HEK293 (cell line): ENCODE data around the gene IZUMO1R.

Experiments
- CTCF ChIA-PET: fragments of 350-600 bp; formaldehyde crosslinking; extraction: SDS; loops from one replicate; lab custom pipeline; 2021; ENCODE audit warnings: antibody characterized with exemption; lab: Yijun Ruan, JAX
- POLR2A ChIA-PET: fragments of 300-600 bp; formaldehyde crosslinking; extraction: SDS; loops from one replicate; lab custom pipeline; 2020; ENCODE audit warnings: antibody characterized with exemption, inconsistent platforms; lab: Yijun Ruan, JAX
- H3K27ac ChIP-seq: fragments of 200-500 bp; sonication (Bioruptor generic); 2 replicates; pipeline ENCODE4 v1.5.1; 2014; ENCODE audit warnings: low read depth, low read length, control low read depth, inconsistent platforms; ENCODE audit errors: extremely low read depth
- H3K36me3 ChIP-seq, 2 experiments: fragments of 200-500 bp in 1 of 2; sonication (Bioruptor generic) in 1 of 2; 1 replicate in 1 of 2; 2 replicates in 1 of 2; pipeline ENCODE4 v1.5.1; 2014 to 2017; ENCODE audit warnings: inconsistent platforms in 2 of 2, low read length in 2 of 2; ENCODE audit not compliant: control insufficient read depth in 2 of 2, insufficient read depth in 1 of 2
- H3K4me1 ChIP-seq: fragments of 200-500 bp; sonication (Bioruptor generic); 2 replicates; pipeline ENCODE4 v1.5.1; 2014; ENCODE audit warnings: mild to moderate bottlenecking, low read length, inconsistent platforms; ENCODE audit not compliant: control insufficient read depth, insufficient read depth
- H3K4me3 ChIP-seq: 2 replicates; pipeline ENCODE4 v1.5.1; 2011; ENCODE audit warnings: low read depth, mild to moderate bottlenecking, control low read depth, low read length, moderate library complexity
- H3K9me3 ChIP-seq: fragments of 200-500 bp; sonication (Bioruptor generic); 2 replicates; pipeline ENCODE4 v1.5.1; 2014; ENCODE audit warnings: low read depth, low read length, inconsistent platforms; ENCODE audit not compliant: control insufficient read depth, insufficient read depth
- KLF9 ChIP-seq: fragments of 450-650 bp; formaldehyde crosslinking; IDR thresholded peaks from 2 replicates; pipeline ENCODE4 v1.5.1; 2016; ENCODE audit warnings: missing biosample characterization, missing genetic modification characterization, low read depth
- REPIN1 ChIP-seq: fragments of 450-650 bp; formaldehyde crosslinking; IDR thresholded peaks from 2 replicates; pipeline ENCODE4 v1.5.1; 2017; ENCODE audit warnings: missing biosample characterization, missing genetic modification characterization, low read depth
- ZBTB20 ChIP-seq: fragments of 450-650 bp; formaldehyde crosslinking; IDR thresholded peaks from 2 replicates; pipeline ENCODE4 v1.5.1; 2016; ENCODE audit warnings: missing biosample characterization, missing genetic modification characterization
- ZBTB21 ChIP-seq: fragments of 450-650 bp; formaldehyde crosslinking; IDR thresholded peaks from 2 replicates; pipeline ENCODE4 v1.5.1; 2017; ENCODE audit warnings: missing biosample characterization, missing genetic modification characterization
- ZBTB7A ChIP-seq: fragments of 450-650 bp; formaldehyde crosslinking; IDR thresholded peaks from 2 replicates; pipeline ENCODE4 v1.5.1; 2016; ENCODE audit warnings: low read depth, missing biosample characterization, missing genetic modification characterization
- ZFHX2 ChIP-seq: fragments of 450-650 bp; formaldehyde crosslinking; conservative IDR thresholded peaks from 2 replicates; pipeline ENCODE4 v1.5.1; 2016; ENCODE audit warnings: missing biosample characterization, missing genetic modification characterization
- ZNF10 ChIP-seq: fragments of 450-650 bp; formaldehyde crosslinking; IDR thresholded peaks from 2 replicates; pipeline ENCODE4 v1.5.1; 2017; ENCODE audit warnings: missing biosample characterization, missing genetic modification characterization
- ZNF133 ChIP-seq: fragments of 450-650 bp; formaldehyde crosslinking; IDR thresholded peaks from 2 replicates; pipeline ENCODE4 v1.5.1; 2016; ENCODE audit warnings: missing biosample characterization, missing genetic modification characterization
- ZNF16 ChIP-seq: fragments of 450-650 bp; formaldehyde crosslinking; IDR thresholded peaks from 2 replicates; pipeline ENCODE4 v1.5.1; 2016; ENCODE audit warnings: low read depth, missing biosample characterization, missing genetic modification characterization
- ZNF248 ChIP-seq: fragments of 450-650 bp; formaldehyde crosslinking; IDR thresholded peaks from 2 replicates; pipeline ENCODE4 v1.5.1; 2017; ENCODE audit warnings: missing biosample characterization, missing genetic modification characterization
- ZNF302 ChIP-seq: fragments of 450-650 bp; formaldehyde crosslinking; IDR thresholded peaks from 2 replicates; pipeline ENCODE4 v1.5.1; 2016; ENCODE audit warnings: missing biosample characterization, missing genetic modification characterization, low read depth
- ZNF324 ChIP-seq: fragments of 450-650 bp; formaldehyde crosslinking; IDR thresholded peaks from 2 replicates; pipeline ENCODE4 v1.5.1; 2016; ENCODE audit warnings: missing biosample characterization, missing genetic modification characterization
- ZNF423 ChIP-seq: fragments of 450-650 bp; formaldehyde crosslinking; IDR thresholded peaks from 2 replicates; pipeline ENCODE4 v1.5.1; 2016; ENCODE audit warnings: missing biosample characterization, missing genetic modification characterization
- ZNF514 ChIP-seq: fragments of 450-650 bp; formaldehyde crosslinking; IDR thresholded peaks from 2 replicates; pipeline ENCODE4 v1.5.1; 2016; ENCODE audit warnings: missing biosample characterization, missing genetic modification characterization
- ZNF596 ChIP-seq: fragments of 450-650 bp; IDR thresholded peaks from 2 replicates; pipeline ENCODE4 v1.5.0; 2018; ENCODE audit warnings: missing biosample characterization, mild to moderate bottlenecking, missing genetic modification characterization, moderate library complexity
- ZNF600 ChIP-seq: fragments of 450-650 bp; formaldehyde crosslinking; IDR thresholded peaks from 2 replicates; pipeline ENCODE4 v1.5.1; 2016; ENCODE audit warnings: missing biosample characterization, missing genetic modification characterization
- ZNF621 ChIP-seq: fragments of 450-650 bp; formaldehyde crosslinking; IDR thresholded peaks from 2 replicates; pipeline ENCODE4 v1.5.1; 2017; ENCODE audit warnings: missing biosample characterization, missing genetic modification characterization
- ZNF623 ChIP-seq: fragments of 450-650 bp; formaldehyde crosslinking; IDR thresholded peaks from 2 replicates; pipeline ENCODE4 v1.5.1; 2016; ENCODE audit warnings: missing biosample characterization, missing genetic modification characterization
- ZNF624 ChIP-seq: fragments of 450-650 bp; formaldehyde crosslinking; IDR thresholded peaks from 2 replicates; pipeline ENCODE4 v1.5.1; 2017; ENCODE audit warnings: missing biosample characterization, missing genetic modification characterization
- ZNF776 ChIP-seq: fragments of 450-650 bp; formaldehyde crosslinking; IDR thresholded peaks from 2 replicates; pipeline ENCODE4 v1.5.0; 2017; ENCODE audit warnings: missing biosample characterization, missing genetic modification characterization, borderline replicate concordance
- ZXDB ChIP-seq: fragments of 450-650 bp; formaldehyde crosslinking; IDR thresholded peaks from 2 replicates; pipeline ENCODE4 v1.5.1; 2016; ENCODE audit warnings: missing biosample characterization, missing genetic modification characterization
- TF ChIP-seq, protein P1 (sequence below): fragments of 450-650 bp; formaldehyde crosslinking; IDR thresholded peaks from 2 replicates; pipeline ENCODE4 v1.5.1; 2016; ENCODE audit warnings: missing biosample characterization, missing genetic modification characterization
- TF ChIP-seq, protein P2 (sequence below): fragments of 450-650 bp; formaldehyde crosslinking; IDR thresholded peaks from 2 replicates; pipeline ENCODE4 v1.5.1; 2017; ENCODE audit warnings: missing biosample characterization, missing genetic modification characterization

The IZUMO1R gene

DNA sequence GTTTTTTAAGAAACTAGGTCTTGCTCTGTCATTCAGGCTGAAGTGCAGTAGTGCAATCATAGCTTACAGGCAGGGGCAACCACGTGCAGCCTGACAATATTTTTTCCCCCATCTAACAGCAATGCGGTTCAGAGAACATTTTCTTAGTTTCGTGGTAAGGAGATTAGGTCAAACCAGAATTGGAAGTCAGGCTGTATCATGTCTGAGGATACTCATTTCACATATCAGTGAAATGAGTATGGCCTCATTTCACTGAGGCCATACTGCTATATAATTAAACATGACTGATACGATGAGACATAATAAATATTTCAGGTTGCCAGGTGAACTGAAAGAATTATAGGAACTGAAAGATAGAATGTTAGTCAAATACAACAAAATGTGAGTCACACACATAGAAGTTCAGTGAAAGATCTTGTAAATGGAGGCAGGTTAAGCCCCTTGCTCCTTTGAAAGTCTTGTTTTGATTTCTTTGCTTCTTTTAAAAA, 32.5 kb upstream of the IZUMO1R start:
- no peak overlapping the region for H3K4me3 ChIP-seq
- no peaks in the 10 kb centered on the region for H3K9me3 ChIP-seq
- H3K4me1 ChIP-seq = no peaks in the 10 kb centered on the region
- H3K36me3 ChIP-seq = no peaks in the 10 kb centered on the region
- TF ChIP-seq ZNF600 (tag by site-specific recombination) (no peak), ZBTB21 (no peak), ZNF621 (tag by site-specific recombination) (no peak), ZNF248 (tag by site-specific recombination) (no peak), ZNF16 (tag by site-specific recombination) (no peak), ZNF133 (no peak), ZBTB7A (no peak), ZNF302 (no peak), ZNF324 (tag by site-specific recombination) (no peak)
- TF ChIP-seq, protein P1, sequence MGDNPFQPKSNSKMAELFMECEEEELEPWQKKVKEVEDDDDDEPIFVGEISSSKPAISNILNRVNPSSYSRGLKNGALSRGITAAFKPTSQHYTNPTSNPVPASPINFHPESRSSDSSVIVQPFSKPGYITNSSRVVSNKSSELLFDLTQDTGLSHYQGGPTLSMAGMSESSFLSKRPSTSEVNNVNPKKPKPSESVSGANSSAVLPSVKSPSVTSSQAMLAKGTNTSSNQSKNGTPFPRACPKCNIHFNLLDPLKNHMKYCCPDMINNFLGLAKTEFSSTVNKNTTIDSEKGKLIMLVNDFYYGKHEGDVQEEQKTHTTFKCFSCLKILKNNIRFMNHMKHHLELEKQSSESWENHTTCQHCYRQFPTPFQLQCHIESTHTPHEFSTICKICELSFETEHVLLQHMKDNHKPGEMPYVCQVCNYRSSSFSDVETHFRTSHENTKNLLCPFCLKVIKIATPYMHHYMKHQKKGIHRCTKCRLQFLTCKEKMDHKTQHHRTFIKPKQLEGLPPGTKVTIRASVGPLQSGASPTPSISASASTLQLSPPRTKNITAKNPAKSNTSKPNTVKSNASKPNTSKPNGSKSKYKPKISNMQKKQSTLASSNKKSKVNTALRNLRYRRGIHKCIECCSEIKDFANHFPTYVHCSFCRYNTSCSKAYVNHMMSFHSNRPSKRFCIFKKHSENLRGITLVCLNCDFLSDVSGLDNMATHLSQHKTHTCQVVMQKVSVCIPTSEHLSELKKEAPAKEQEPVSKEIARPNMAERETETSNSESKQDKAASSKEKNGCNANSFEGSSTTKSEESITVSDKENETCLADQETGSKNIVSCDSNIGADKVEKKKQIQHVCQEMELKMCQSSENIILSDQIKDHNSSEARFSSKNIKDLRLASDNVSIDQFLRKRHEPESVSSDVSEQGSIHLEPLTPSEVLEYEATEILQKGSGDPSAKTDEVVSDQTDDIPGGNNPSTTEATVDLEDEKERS = no peak
- ChIA-PET POLR2A (no interaction called here), CTCF (no interaction called here)
- no peak overlapping the region for H3K27ac ChIP-seq

DNA sequence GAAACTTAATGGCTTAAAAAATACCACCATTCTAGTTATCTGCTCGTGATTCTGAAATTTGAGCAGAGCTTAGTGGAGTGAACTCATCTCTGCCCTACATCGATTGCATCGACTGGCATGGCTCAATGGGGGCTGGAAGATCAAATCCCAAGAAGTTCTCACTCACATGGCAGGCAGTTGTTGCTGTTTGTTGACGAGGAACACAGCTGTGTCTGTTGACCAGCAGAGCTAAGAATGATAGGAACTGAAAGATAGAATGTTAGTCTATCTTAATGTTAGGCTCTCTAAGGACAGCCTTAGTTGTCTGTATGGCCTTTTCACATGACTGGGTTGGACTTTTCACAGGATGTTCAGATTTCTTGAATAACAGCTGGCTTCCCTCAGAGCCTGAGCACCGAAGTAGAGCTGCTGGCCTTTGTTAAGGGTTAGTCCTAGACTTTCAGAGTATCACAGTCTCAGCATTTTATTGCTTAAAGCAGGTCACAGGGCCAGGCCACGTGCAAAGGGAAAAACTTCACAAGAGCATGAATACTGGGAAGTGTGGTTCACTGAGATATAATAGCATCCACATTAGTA, 31.6 kb upstream of the IZUMO1R start:
- H3K4me1 ChIP-seq = no peaks in the 10 kb centered on the region
- CTCF ChIA-PET = no interaction called here
- TF ChIP-seq KLF9 (tag by site-specific recombination) = no peak
- no peak for TF ChIP-seq ZNF248 (tag by site-specific recombination)
- no peak for TF ChIP-seq ZNF623
- TF ChIP-seq, protein P2, sequence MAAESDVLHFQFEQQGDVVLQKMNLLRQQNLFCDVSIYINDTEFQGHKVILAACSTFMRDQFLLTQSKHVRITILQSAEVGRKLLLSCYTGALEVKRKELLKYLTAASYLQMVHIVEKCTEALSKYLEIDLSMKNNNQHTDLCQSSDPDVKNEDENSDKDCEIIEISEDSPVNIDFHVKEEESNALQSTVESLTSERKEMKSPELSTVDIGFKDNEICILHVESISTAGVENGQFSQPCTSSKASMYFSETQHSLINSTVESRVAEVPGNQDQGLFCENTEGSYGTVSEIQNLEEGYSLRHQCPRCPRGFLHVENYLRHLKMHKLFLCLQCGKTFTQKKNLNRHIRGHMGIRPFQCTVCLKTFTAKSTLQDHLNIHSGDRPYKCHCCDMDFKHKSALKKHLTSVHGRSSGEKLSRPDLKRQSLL (tag by site-specific recombination) = no peak
- no peak for TF ChIP-seq ZBTB20
- no peak overlapping the region for H3K27ac ChIP-seq
- H3K36me3 ChIP-seq = no peaks in the 10 kb centered on the region
- H3K4me3 ChIP-seq = no peak overlapping the region
- POLR2A ChIA-PET = no interaction called here
- no peaks in the 10 kb centered on the region for H3K9me3 ChIP-seq

DNA sequence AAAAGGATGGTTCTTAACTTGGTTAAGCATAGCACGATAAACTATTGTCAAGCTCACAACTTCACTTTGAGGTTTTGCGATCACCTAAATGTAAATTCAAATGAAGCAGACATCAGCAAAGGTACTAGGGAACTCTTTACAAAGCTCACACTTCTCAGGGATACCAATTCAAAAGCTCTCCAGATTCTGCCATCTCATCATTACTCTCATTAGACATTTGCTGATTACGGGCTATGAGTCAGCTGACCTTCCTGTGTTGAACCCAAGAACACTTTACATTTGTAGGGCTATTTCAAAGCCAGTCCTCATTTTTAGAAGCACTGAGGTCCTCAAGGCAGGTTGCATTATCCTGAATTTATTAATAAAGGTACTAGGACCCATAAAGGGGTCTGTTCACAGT, 28.4 kb upstream of the IZUMO1R start:
- H3K9me3 ChIP-seq = no peaks in the 10 kb centered on the region
- ChIA-PET CTCF (no interaction called here), POLR2A (no interaction called here)
- no peak for TF ChIP-seq ZNF596 (tag by site-specific recombination)
- no peak for TF ChIP-seq ZNF514 (tag by site-specific recombination)
- TF ChIP-seq ZFHX2 (tag by site-specific recombination) = no peak
- TF ChIP-seq ZNF423 (tag by site-specific recombination) = no peak
- TF ChIP-seq ZNF624 (tag by site-specific recombination) = no peak
- no peak for TF ChIP-seq REPIN1
- no peak for TF ChIP-seq ZNF10 (tag by site-specific recombination)
- TF ChIP-seq ZXDB (tag by site-specific recombination) = no peak
- TF ChIP-seq ZNF776 = no peak
- no peaks in the 10 kb centered on the region for H3K4me1 ChIP-seq
- H3K27ac ChIP-seq = no peak overlapping the region
- H3K4me3 ChIP-seq = no peak overlapping the region
- H3K36me3 ChIP-seq = no peaks in the 10 kb centered on the region
